PC-3 (cell line): ENCODE data around the gene ANKMY2.

ENCODE experiments used
- EZH2 ChIP-seq: fragments of 300-600 bp; sonication (generic); IDR thresholded peaks from one replicate; pipeline ENCODE4 v1.6.1; 2017; ENCODE audit warnings: antibody characterized with exemption, mild to moderate bottlenecking, low read length; ENCODE audit not compliant: unreplicated experiment
- EZH2phosphoT487 ChIP-seq: fragments of 300-600 bp; sonication (generic); IDR thresholded peaks from 2 replicates; pipeline ENCODE4 v1.6.1; 2018; ENCODE audit warnings: mild to moderate bottlenecking, antibody characterized with exemption, low read length, borderline replicate concordance
- TF ChIP-seq, protein P1 (sequence below): fragments of 300-600 bp; sonication (generic); conservative IDR thresholded peaks from 2 replicates; pipeline ENCODE4 v1.5.1; 2017; ENCODE audit warnings: antibody characterized with exemption, low read depth, mild to moderate bottlenecking, low read length

DNA sequence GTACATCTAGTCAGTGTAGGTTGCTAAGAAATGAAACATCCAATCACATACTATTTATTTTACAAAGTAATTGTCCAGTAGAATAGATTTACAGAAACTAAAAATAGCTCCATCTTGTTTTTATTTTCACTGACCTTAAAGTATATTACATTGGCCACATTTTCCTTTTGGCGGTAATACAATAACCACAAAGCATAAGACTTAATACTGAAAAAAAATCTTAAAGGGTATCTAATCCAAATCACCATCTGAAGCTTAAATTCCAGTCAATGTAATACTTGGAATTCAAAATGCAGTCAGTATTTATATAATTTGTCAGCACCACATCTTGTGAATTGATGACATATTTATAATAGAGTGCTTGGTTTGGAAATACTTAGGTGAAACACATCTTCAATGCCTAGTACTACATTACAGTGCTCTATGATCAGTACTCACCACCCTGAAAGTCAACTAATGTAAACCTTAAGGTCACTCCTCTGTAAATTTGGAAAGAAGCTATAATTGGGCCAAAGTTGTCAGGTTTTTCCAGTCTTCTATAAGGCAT is 8.9 kb downstream of the ANKMY2 start:
- TF ChIP-seq, protein P1, sequence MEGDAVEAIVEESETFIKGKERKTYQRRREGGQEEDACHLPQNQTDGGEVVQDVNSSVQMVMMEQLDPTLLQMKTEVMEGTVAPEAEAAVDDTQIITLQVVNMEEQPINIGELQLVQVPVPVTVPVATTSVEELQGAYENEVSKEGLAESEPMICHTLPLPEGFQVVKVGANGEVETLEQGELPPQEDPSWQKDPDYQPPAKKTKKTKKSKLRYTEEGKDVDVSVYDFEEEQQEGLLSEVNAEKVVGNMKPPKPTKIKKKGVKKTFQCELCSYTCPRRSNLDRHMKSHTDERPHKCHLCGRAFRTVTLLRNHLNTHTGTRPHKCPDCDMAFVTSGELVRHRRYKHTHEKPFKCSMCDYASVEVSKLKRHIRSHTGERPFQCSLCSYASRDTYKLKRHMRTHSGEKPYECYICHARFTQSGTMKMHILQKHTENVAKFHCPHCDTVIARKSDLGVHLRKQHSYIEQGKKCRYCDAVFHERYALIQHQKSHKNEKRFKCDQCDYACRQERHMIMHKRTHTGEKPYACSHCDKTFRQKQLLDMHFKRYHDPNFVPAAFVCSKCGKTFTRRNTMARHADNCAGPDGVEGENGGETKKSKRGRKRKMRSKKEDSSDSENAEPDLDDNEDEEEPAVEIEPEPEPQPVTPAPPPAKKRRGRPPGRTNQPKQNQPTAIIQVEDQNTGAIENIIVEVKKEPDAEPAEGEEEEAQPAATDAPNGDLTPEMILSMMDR, result no peak
- TF ChIP-seq EZH2phosphoT487 (no peak), EZH2 (no peak)
